H54 (cell line): ENCODE measurements around the gene DST.

Experiments
- DNase-seq: peaks from one replicate; pipeline ENCODE4 v3.0.0; 2011; ENCODE audit warnings: low spot score, mixed read lengths; ENCODE audit not compliant: insufficient read length
- FAIRE-seq: peaks from 3 replicates; lab custom pipeline; 2011; peaks lifted over from hg19 to GRCh38; lab: Jason Lieb, UNC
- POLR2A ChIP-seq: IDR thresholded peaks from 2 replicates; pipeline ENCODE4 v1.6.1; 2011; ENCODE audit warnings: low read depth, mild to moderate bottlenecking, low read length

Gene DST

GRCh38 chr6:56655249-56655648 lies 12.6 kb upstream of the DST start:
- TF ChIP-seq POLR2A = no peak
- DNase-seq (no peak), FAIRE-seq (no peak)

GRCh38 chr6:56652994-56653393 lies 10.3 kb upstream of the DST start:
- no peak for DNase-seq
- peak; percentile 94 for FAIRE-seq
- no peak for TF ChIP-seq POLR2A

GRCh38 chr6:56652231-56652630 lies 9.5 kb upstream of the DST start:
- FAIRE-seq (peak; percentile 80), DNase-seq (no peak)
- no peak for TF ChIP-seq POLR2A

GRCh38 chr6:56650191-56650590 lies 7.5 kb upstream of the DST start:
- FAIRE-seq (no peak), DNase-seq (no peak)
- TF ChIP-seq POLR2A = no peak

- no peak for DNase-seq
- no peak for TF ChIP-seq POLR2A
- peak; percentile 76 for FAIRE-seq
Observed at GRCh38 chr6:56649782-56650181, 7.1 kb upstream of the DST start.

GRCh38 chr6:56649053-56649769 lies 6.5 kb upstream of the DST start:
- no peak for DNase-seq
- no peak for TF ChIP-seq POLR2A
- FAIRE-seq = no peak

- FAIRE-seq (no peak), DNase-seq (no peak)
- no peak for TF ChIP-seq POLR2A
Observed at GRCh38 chr6:56647172-56647762, 4.6 kb upstream of the DST start.

GRCh38 chr6:56644366-56644765 lies 1.7 kb upstream of the DST start:
- FAIRE-seq (no peak), DNase-seq (no peak)
- TF ChIP-seq POLR2A = no peak

- TF ChIP-seq POLR2A = no peak
- no peak for FAIRE-seq
- no peak for DNase-seq
Observed at GRCh38 chr6:56643379-56644089, 845 bp upstream of the DST start.

- TF ChIP-seq POLR2A = no peak
- FAIRE-seq = peak; percentile 38
- no peak for DNase-seq
Observed at GRCh38 chr6:56640374-56640773, 2.3 kb downstream of the DST start.

GRCh38 chr6:56638760-56639159 lies 3.9 kb downstream of the DST start:
- no peak for DNase-seq
- no peak for FAIRE-seq
- TF ChIP-seq POLR2A = no peak

GRCh38 chr6:56637640-56638039 lies 5.0 kb downstream of the DST start:
- DNase-seq = peak; percentile 11
- no peak for TF ChIP-seq POLR2A
- peak; percentile 98 for FAIRE-seq

GRCh38 chr6:56628105-56628504 lies 14.6 kb downstream of the DST start:
- FAIRE-seq = peak; percentile 67
- no peak for DNase-seq
- no peak for TF ChIP-seq POLR2A

GRCh38 chr6:56625356-56625755 lies 17.3 kb downstream of the DST start:
- DNase-seq (no peak), FAIRE-seq (peak; percentile 62)
- TF ChIP-seq POLR2A = no peak
